WTC11 (cell line): Measurements from ENCODE around the gene DISC1. TPM values are rescaled to one million over a fixed set of nuclear protein-coding genes. Genes with fewer than 3 reads are reported as not detected.

Experiments used
- ATAC-seq: fragments of 200-7000 bp; cut with Tn5 transposase; 2 replicates; pipeline ENCODE4 v1.10.0; 2021; ENCODE audit warnings: mild to moderate bottlenecking, moderate library complexity
- CTCF ChIA-PET: fragments of 300-600 bp; sonication (Branson Sonifier 250); formaldehyde crosslinking; loops from one replicate; lab custom pipeline; 2021; ENCODE audit warnings: antibody characterized with exemption; lab: Charles Lee
- POLR2A ChIA-PET: fragments of 350-600 bp; sonication (Branson Sonifier 250); formaldehyde crosslinking; loops from one replicate; lab custom pipeline; 2021; ENCODE audit warnings: antibody characterized with exemption; lab: Charles Lee
- DNase-seq: peaks from one replicate; pipeline ENCODE4 v3.0.0; 2021; ENCODE audit warnings: low spot score
- H3K27ac Mint-ChIP-seq: 2 replicates; pipeline ENCODE4 v1.8.0; 2021; ENCODE audit warnings: mixed read lengths
- H3K27me3 Mint-ChIP-seq: 2 replicates; pipeline ENCODE4 v1.8.0; 2021; ENCODE audit warnings: low read depth, mild to moderate bottlenecking, moderate library complexity, mixed read lengths
- H3K36me3 Mint-ChIP-seq: 2 replicates; pipeline ENCODE4 v1.8.0; 2021; ENCODE audit warnings: mixed read lengths
- H3K4me1 Mint-ChIP-seq: 2 replicates; pipeline ENCODE4 v1.8.0; 2022; ENCODE audit warnings: mixed read lengths
- H3K4me3 Mint-ChIP-seq: 2 replicates; pipeline ENCODE4 v1.8.0; 2021; ENCODE audit warnings: mild to moderate bottlenecking, moderate library complexity, mixed read lengths
- H3K9me3 Mint-ChIP-seq: 2 replicates; pipeline ENCODE4 v1.8.0; 2021; ENCODE audit warnings: mixed read lengths
- ATF2 ChIP-seq: sonication (generic); formaldehyde crosslinking; IDR thresholded peaks from 2 replicates; pipeline ENCODE4 v1.8.1; 2022; ENCODE audit warnings: low read depth, missing genetic modification reagents, borderline replicate concordance
- ATF3 ChIP-seq: sonication (generic); formaldehyde crosslinking; conservative IDR thresholded peaks from 2 replicates; pipeline ENCODE4 v1.8.1; 2022; ENCODE audit warnings: mild to moderate bottlenecking, missing genetic modification reagents
- ATF6 ChIP-seq: sonication (generic); formaldehyde crosslinking; IDR thresholded peaks from 2 replicates; pipeline ENCODE4 v1.8.1; 2023; ENCODE audit warnings: mild to moderate bottlenecking, missing genetic modification reagents
- CTCF ChIP-seq: fragments of 200-600 bp; IDR thresholded peaks from 2 replicates; pipeline ENCODE4 v1.8.0; 2022; ENCODE audit warnings: antibody characterized with exemption
- E2F1 ChIP-seq: sonication (generic); formaldehyde crosslinking; IDR thresholded peaks from 2 replicates; pipeline ENCODE4 v1.8.0; 2022; ENCODE audit warnings: mild to moderate bottlenecking, missing genetic modification reagents
- ELF4 ChIP-seq: sonication (generic); formaldehyde crosslinking; IDR thresholded peaks from 2 replicates; pipeline ENCODE4 v1.8.1; 2022; ENCODE audit warnings: low read depth, mild to moderate bottlenecking, moderate library complexity, missing genetic modification reagents
- ESRRA ChIP-seq: sonication (generic); formaldehyde crosslinking; IDR thresholded peaks from 2 replicates; pipeline ENCODE4 v1.8.1; 2022; ENCODE audit warnings: mild to moderate bottlenecking, missing genetic modification reagents, borderline replicate concordance
- ETV6 ChIP-seq: sonication (generic); formaldehyde crosslinking; IDR thresholded peaks from 2 replicates; pipeline ENCODE4 v1.8.1; 2022; ENCODE audit warnings: mild to moderate bottlenecking, missing genetic modification reagents
- FOXP1 ChIP-seq: sonication (generic); formaldehyde crosslinking; IDR thresholded peaks from 2 replicates; pipeline ENCODE4 v1.8.0; 2022; ENCODE audit warnings: missing genetic modification reagents, mild to moderate bottlenecking, moderate library complexity, borderline replicate concordance
- MAX ChIP-seq: sonication (generic); formaldehyde crosslinking; IDR thresholded peaks from 2 replicates; pipeline ENCODE4 v1.8.0; 2022; ENCODE audit warnings: mild to moderate bottlenecking, missing genetic modification reagents
- MXD4 ChIP-seq: fragments of 250-450 bp; sonication (Bioruptor Pico); IDR thresholded peaks from 2 replicates; pipeline ENCODE4 v1.8.0; 2021; ENCODE audit warnings: mild to moderate bottlenecking, moderate library complexity, borderline replicate concordance
- NFE2L1 ChIP-seq: sonication (generic); formaldehyde crosslinking; IDR thresholded peaks from 2 replicates; pipeline ENCODE4 v1.8.1; 2023; ENCODE audit warnings: missing genetic modification reagents
- TEAD1 ChIP-seq: sonication (generic); formaldehyde crosslinking; IDR thresholded peaks from 2 replicates; pipeline ENCODE4 v1.8.0; 2022; ENCODE audit warnings: mild to moderate bottlenecking, missing genetic modification reagents
- TP53 ChIP-seq: sonication (generic); formaldehyde crosslinking; IDR thresholded peaks from 2 replicates; pipeline ENCODE4 v1.8.1; 2023; ENCODE audit warnings: mild to moderate bottlenecking, missing genetic modification reagents
- USF2 ChIP-seq: sonication (generic); formaldehyde crosslinking; IDR thresholded peaks from 2 replicates; pipeline ENCODE4 v1.8.1; 2023; ENCODE audit warnings: mild to moderate bottlenecking, missing genetic modification reagents, moderate library complexity
- ZMAT4 ChIP-seq: fragments of 250-450 bp; sonication (Bioruptor Pico); IDR thresholded peaks from 2 replicates; pipeline ENCODE4 v1.9.0; 2021; ENCODE audit warnings: mild to moderate bottlenecking
- ZNF138 ChIP-seq: sonication (generic); formaldehyde crosslinking; conservative IDR thresholded peaks from 2 replicates; pipeline ENCODE4 v1.8.1; 2022; ENCODE audit warnings: mild to moderate bottlenecking, moderate library complexity, missing genetic modification reagents
- ZNF263 ChIP-seq: sonication (generic); formaldehyde crosslinking; IDR thresholded peaks from 2 replicates; pipeline ENCODE4 v1.8.1; 2022; ENCODE audit warnings: low read depth, mild to moderate bottlenecking, moderate library complexity, missing genetic modification reagents
- ZNF396 ChIP-seq: fragments of 250-450 bp; sonication (Bioruptor Pico); IDR thresholded peaks from 2 replicates; pipeline ENCODE4 v1.8.0; 2021; ENCODE audit warnings: mild to moderate bottlenecking, moderate library complexity, borderline replicate concordance
- ZNF423 ChIP-seq: fragments of 250-450 bp; sonication (Bioruptor Pico); IDR thresholded peaks from 2 replicates; pipeline ENCODE4 v2.1.2; 2022; ENCODE audit warnings: mild to moderate bottlenecking, moderate library complexity
- ZNF512 ChIP-seq: sonication (generic); formaldehyde crosslinking; IDR thresholded peaks from 2 replicates; pipeline ENCODE4 v1.8.1; 2022; ENCODE audit warnings: missing genetic modification reagents, borderline replicate concordance
- total RNA-seq: library from RNA; stranded (reverse); gene quantifications from 3 replicates; pipeline ENCODE4 v1.2.3, GENCODE V29; 2021

DISC1 gene
- total RNA-seq, 1 experiment from 2014 or later, result 5.5 TPM

- ATAC-seq (no peak), DNase-seq (no peak)
- no peak for TF ChIP-seq ZMAT4 (CRISPR knock-in tag)
- no peak for TF ChIP-seq TP53 (CRISPR knock-in tag)
- TF ChIP-seq ATF3 (CRISPR knock-in tag), result no peak
- no peak for TF ChIP-seq FOXP1 (CRISPR knock-in tag)
- TF ChIP-seq MAX (CRISPR knock-in tag), result no peak
- no peak for TF ChIP-seq MXD4
- TF ChIP-seq NFE2L1 (CRISPR knock-in tag), result no peak
- no peak for TF ChIP-seq ELF4 (CRISPR knock-in tag)
- TF ChIP-seq CTCF, result no peak
- no peak for TF ChIP-seq TEAD1 (CRISPR knock-in tag)
- no peak for TF ChIP-seq ZNF396 (CRISPR knock-in tag)
- no peak for TF ChIP-seq ETV6 (CRISPR knock-in tag)
- TF ChIP-seq E2F1, result no peak
- no peak for TF ChIP-seq ZNF423 (CRISPR knock-in tag)
- TF ChIP-seq ZNF512 (CRISPR knock-in tag), result no peak
- POLR2A ChIA-PET, result no interaction called here
- H3K27me3 Mint-ChIP-seq, result no peaks in the 10 kb centered on the region
- peaks cover 6% of the 10 kb centered on the region for H3K4me1 Mint-ChIP-seq
- CTCF ChIA-PET, result no interaction called here
- H3K4me3 Mint-ChIP-seq, result no peak overlapping the region
- no peaks in the 10 kb centered on the region for H3K9me3 Mint-ChIP-seq
- no peak overlapping the region for H3K27ac Mint-ChIP-seq
- no peaks in the 10 kb centered on the region for H3K36me3 Mint-ChIP-seq
Measured at GRCh38 chr1:231714440-231714839, 87.8 kb downstream of the DISC1 start.

GRCh38 chr1:231715816-231716722 lies 89.5 kb downstream of the DISC1 start:
- ATAC-seq, result no peak; the same call in 1 of the 2 replicates
- POLR2A ChIA-PET, result no interaction called here
- Mint-ChIP-seq H3K9me3 (no peaks in the 10 kb centered on the region), H3K4me3 (no peak overlapping the region), H3K27ac (no peak overlapping the region), H3K4me1 (peaks cover 6% of the 10 kb centered on the region), H3K27me3 (no peaks in the 10 kb centered on the region), H3K36me3 (no peaks in the 10 kb centered on the region)
- DNase-seq, result no peak
- CTCF ChIA-PET, result interaction anchor here (0.6 to 1.5 kb wide), 5 partner anchors 9 to 261 kb away, joined by 3 to 6 read pairs (median 4); no protein-coding TSS in a partner anchor
- TF ChIP-seq ATF6 (CRISPR knock-in tag) (no peak), USF2 (no peak), ZNF396 (CRISPR knock-in tag) (no peak), ZNF263 (CRISPR knock-in tag) (no peak), ATF2 (CRISPR knock-in tag) (no peak), ZNF512 (CRISPR knock-in tag) (no peak), ESRRA (no peak), FOXP1 (CRISPR knock-in tag) (no peak), ZNF138 (CRISPR knock-in tag) (no peak)
